ENCODE results near the gene GPI.

- TF ChIP-seq CTCF (IDR thresholded peaks at IDR 0.05; ENCODE audit: insufficient read depth, low read length) (no peak), POLR2AphosphoS5 (IDR thresholded peaks at IDR 0.05; ENCODE audit: low read depth) (no peak), REST (IDR thresholded peaks at IDR 0.05; ENCODE audit: insufficient replicate concordance, low read depth) (no peak)
Observed at GRCh38 chr19:34432797-34433196, 67.8 kb downstream of the GPI start.
